Measurements from ENCODE around the gene SAFB2. TPM values are rescaled to one million over a fixed set of nuclear protein-coding genes. Genes with fewer than 3 reads are reported as not detected.
A peak's percentile ranks its signal among the peaks of the same experiment; 100 is the strongest.

Gene SAFB2
- total and polyA plus RNA-seq, 10 of the 15 experiments (the other 5 are each of a cell fraction or from before 2014, with no cell fraction given) = 4.5 to 89.2 (median 42.9) TPM

DNA sequence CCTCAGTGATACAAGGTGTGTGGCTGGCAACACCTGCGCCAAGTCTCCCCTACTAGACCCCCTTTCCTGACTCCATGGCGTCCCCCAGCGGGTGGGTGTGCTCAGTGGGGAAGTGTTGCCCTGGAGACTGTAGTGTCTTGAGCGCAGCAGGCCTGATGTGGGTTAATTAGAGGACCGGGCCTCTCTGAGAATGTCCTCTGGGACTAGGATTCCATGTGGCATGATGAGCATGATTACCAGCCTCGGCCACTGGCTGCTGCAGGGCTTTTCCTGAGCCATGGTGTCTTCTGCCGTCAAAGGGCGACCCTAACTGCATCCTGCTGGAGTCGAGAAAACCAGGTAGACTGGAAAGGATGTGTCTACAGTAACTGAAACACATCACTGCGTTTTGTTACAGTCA is 29.7 kb upstream of the SAFB2 start (continued):
- TF ChIP-seq, protein P1, sequence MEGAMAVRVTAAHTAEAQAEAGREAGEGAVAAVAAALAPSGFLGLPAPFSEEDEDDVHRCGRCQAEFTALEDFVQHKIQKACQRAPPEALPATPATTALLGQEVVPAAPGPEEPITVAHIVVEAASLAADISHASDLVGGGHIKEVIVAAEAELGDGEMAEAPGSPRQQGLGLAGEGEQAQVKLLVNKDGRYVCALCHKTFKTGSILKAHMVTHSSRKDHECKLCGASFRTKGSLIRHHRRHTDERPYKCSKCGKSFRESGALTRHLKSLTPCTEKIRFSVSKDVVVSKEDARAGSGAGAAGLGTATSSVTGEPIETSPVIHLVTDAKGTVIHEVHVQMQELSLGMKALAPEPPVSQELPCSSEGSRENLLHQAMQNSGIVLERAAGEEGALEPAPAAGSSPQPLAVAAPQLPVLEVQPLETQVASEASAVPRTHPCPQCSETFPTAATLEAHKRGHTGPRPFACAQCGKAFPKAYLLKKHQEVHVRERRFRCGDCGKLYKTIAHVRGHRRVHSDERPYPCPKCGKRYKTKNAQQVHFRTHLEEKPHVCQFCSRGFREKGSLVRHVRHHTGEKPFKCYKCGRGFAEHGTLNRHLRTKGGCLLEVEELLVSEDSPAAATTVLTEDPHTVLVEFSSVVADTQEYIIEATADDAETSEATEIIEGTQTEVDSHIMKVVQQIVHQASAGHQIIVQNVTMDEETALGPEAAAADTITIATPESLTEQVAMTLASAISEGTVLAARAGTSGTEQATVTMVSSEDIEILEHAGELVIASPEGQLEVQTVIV (IDR thresholded peaks at IDR 0.05; ENCODE audit: borderline replicate concordance, partially characterized antibody) = no peak
- no peak for TF ChIP-seq SUPT20H (IDR thresholded peaks at IDR 0.05; ENCODE audit: borderline replicate concordance, control insufficient read depth, low read depth, low read length)

DNA sequence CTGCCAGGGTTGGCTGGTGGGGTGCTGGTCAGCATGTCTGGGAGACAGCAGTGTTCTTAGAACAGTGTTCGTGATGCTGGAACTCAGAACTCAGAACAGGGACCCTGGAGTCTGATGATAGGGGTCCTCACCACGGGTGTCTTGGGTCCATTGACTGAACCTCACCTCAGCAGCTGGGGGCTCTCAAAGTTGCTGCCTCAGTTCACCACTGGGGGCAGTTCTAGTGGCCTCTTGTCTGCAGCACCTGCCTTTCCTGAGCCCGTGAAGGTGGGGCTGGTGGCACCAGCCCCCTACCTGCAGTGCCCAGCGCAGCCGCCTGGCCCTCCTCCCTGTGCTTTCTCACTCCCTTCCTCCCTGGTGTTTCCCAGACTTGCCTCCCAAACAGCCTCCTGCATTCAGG is 28.8 kb upstream of the SAFB2 start:
- intact Hi-C loops (cut with micrococcal nuclease; ENCODE audit: unreplicated experiment) = no loop called here
- H3K4me3 ChIP-seq = no peak overlapping the region
- ChIA-PET CTCF (no interaction called here), SMC1A (ENCODE audit: uncharacterized antibody, unreplicated experiment) (no interaction called here), RAD21 (ENCODE audit: unreplicated experiment) (no interaction called here), POLR2A (no interaction called here)
- FAIRE-seq (no peak), DNase-seq (ENCODE audit: low read depth, low spot score) (no peak), ATAC-seq (peak; percentile 23; the same call in 1 of the 3 replicates)
- no peak overlapping the region for H2AFZ ChIP-seq (ENCODE audit: control insufficient read depth, low read depth, low read length)
- no peaks in the 10 kb centered on the region for H3K9me3 ChIP-seq (replicated peaks; ENCODE audit: control insufficient read depth, insufficient read depth, low read length)
- H3K4me2 ChIP-seq (ENCODE audit: control insufficient read depth, insufficient read depth) = no peak overlapping the region
- BruUV-seq (replicated peaks) = no TSS peak
- H3K27me3 ChIP-seq (replicated peaks in 1 of 2; ENCODE audit: control insufficient read depth in 2 of 2, insufficient read depth in 2 of 2, low read length in 1 of 2) = no peaks in the 10 kb centered on the region
- peaks cover 46 to 58% of the 10 kb centered on the region in 2 experiments for H3K36me3 ChIP-seq (ENCODE audit: control insufficient read depth in 2 of 2, insufficient read depth in 2 of 2, low read length in 1 of 2)
- in situ Hi-C loops (cut with MboI) = no loop called here
- no peak overlapping the region for H3K9ac ChIP-seq (ENCODE audit: control insufficient read depth, insufficient read depth, low read length)
- H3K79me2 ChIP-seq (ENCODE audit: control insufficient read depth, insufficient read depth, low read length) = no peaks in the 10 kb centered on the region; the same call in 1 of the 2 replicates
- no peaks in the 10 kb centered on the region for H4K20me1 ChIP-seq (ENCODE audit: control insufficient read depth, insufficient read depth)
- 78% methylated on average over 5 of the region's 5 CpGs for WGBS (ENCODE audit: insufficient coverage, insufficient replicate concordance, low lambda C conversion rate, missing lambda C conversion rate)
- no peak overlapping the region for H3K27ac ChIP-seq (ENCODE audit: control insufficient read depth, insufficient read depth)
- no peak for TF ChIP-seq NFIC (IDR thresholded peaks at IDR 0.05; ENCODE audit: low read depth, low read length)
- TF ChIP-seq POLR2A (IDR thresholded peaks at IDR 0.05; ENCODE audit: low read depth, low read length) = peak; percentile 50; the same call in 1 of the 2 replicates
- H3K4me1 ChIP-seq (ENCODE audit: control insufficient read depth, insufficient read depth, low read length) = no peaks in the 10 kb centered on the region
